Vagina (tissue), 2 donors: Measurements from ENCODE around the gene KDM1B. TPM values are rescaled to one million over a fixed set of nuclear protein-coding genes. Genes with fewer than 3 reads are reported as not detected.

Experiments
- DNase-seq, 2 donors: peaks; one replicate each; pipeline ENCODE4 v3.0.0-alpha.2; 2017; ENCODE audit errors: extremely low spot score in 2 of 2
- H3K27ac ChIP-seq: fragments of 200-600 bp; sonication (generic); one replicate; pipeline ENCODE4 v1.5.1; 2019
- H3K27me3 ChIP-seq: fragments of 200-600 bp; sonication (generic); one replicate; pipeline ENCODE4 v1.5.1; 2019
- H3K36me3 ChIP-seq, 2 donors: fragments of 200-600 bp; sonication (generic); one replicate each; pipeline ENCODE4 v1.5.1; 2017 to 2019
- H3K4me1 ChIP-seq: fragments of 200-600 bp; sonication (generic); one replicate; pipeline ENCODE4 v1.5.1; 2019
- H3K4me3 ChIP-seq, 2 donors: fragments of 200-600 bp; sonication (generic); 1 replicate in 1 of 2; 2 replicates in 1 of 2; pipeline ENCODE4 v1.5.1; 2016 to 2019
- H3K9me3 ChIP-seq: fragments of 200-600 bp; sonication (generic); one replicate; pipeline ENCODE4 v1.5.1; 2019
- POLR2A ChIP-seq, 2 donors: fragments of 450-650 bp; IDR thresholded peaks; one replicate each; pipeline ENCODE4 v1.6.1; 2017; ENCODE audit warnings: antibody characterized with exemption in 2 of 2, mild to moderate bottlenecking in 2 of 2, moderate library complexity in 2 of 2
- POLR2AphosphoS5 ChIP-seq, 2 donors: sonication (generic); formaldehyde crosslinking; IDR thresholded peaks; one replicate each; pipeline ENCODE4 v1.9.0; 2017; ENCODE audit warnings: antibody characterized with exemption in 2 of 2, mild to moderate bottlenecking in 2 of 2, low read depth in 1 of 2; ENCODE audit not compliant: insufficient read depth in 1 of 2
- intact Hi-C: fragments of 100-400 bp; cut with DNase I; formaldehyde crosslinking; loops from one replicate; pipeline ENCODE4 v1.15.1; 2023
- total RNA-seq: library from RNA; depleted of rRNA; stranded (reverse); fragments of >200 nt; gene quantifications from one replicate; pipeline ENCODE4 v1.2.3, GENCODE V29; 2016
- TF ChIP-seq, protein P1 (sequence below), 3 experiments: fragments of 450-650 bp in 2 of 3; fragments of 200-600 bp in 1 of 3; sonication (generic) in 1 of 3; IDR thresholded peaks; one replicate each; pipeline ENCODE4 v1.5.1; 2017 to 2019; ENCODE audit warnings: antibody characterized with exemption in 3 of 3, mild to moderate bottlenecking in 2 of 3, moderate library complexity in 2 of 3

The KDM1B gene
- total RNA-seq, 1 donor from 2014 or later = 20.6 TPM

DNA sequence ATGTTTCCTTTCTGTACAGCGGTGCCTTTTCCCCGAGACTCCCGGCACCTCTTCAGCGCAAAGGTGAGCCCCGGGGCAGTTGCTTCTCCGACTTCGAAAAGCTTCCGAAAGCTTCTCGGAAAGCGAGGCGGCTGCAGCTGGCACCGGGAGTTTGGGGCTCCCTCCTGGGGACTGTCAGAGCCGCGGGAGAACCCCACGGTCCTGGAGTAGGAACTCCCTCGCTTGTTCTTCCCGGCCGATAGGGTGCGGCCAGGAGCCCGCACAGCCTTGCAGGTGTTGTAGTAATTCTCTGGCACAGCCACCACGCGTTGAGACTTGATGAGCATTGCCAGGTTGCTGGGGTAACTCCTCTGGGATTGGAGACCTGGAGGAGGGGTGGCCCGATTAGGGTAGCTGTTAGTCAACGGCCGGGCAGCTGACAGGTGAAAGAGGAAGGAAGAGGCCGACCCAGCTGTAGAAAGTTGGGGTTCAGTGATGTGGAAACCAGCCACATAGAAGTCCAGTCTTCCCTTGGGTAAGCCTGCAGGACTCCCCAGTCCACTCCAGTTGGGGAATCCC is 721 bp downstream of the KDM1B start:
- Histone ChIP-seq H3K27me3 (no peaks in the 10 kb centered on the region), H3K4me1 (peaks cover 32% of the 10 kb centered on the region), H3K9me3 (no peaks in the 10 kb centered on the region), H3K36me3 (peaks cover 0 to 6% of the 10 kb centered on the region in 2 donors), H3K4me3 (peak overlapping the region; percentile 85 to 97), H3K27ac (peak overlapping the region; percentile 71)
- peak in 1 of 2 donors; percentile 91 for DNase-seq
- intact Hi-C loops = no loop called here
- TF ChIP-seq POLR2AphosphoS5 (IDR thresholded peaks at IDR 0.05; ENCODE audit: insufficient read depth in 1 of 2, low read depth in 1 of 2) (peak; percentile 32 to 33), POLR2A (IDR thresholded peaks at IDR 0.05) (no peak)
- TF ChIP-seq, protein P1, sequence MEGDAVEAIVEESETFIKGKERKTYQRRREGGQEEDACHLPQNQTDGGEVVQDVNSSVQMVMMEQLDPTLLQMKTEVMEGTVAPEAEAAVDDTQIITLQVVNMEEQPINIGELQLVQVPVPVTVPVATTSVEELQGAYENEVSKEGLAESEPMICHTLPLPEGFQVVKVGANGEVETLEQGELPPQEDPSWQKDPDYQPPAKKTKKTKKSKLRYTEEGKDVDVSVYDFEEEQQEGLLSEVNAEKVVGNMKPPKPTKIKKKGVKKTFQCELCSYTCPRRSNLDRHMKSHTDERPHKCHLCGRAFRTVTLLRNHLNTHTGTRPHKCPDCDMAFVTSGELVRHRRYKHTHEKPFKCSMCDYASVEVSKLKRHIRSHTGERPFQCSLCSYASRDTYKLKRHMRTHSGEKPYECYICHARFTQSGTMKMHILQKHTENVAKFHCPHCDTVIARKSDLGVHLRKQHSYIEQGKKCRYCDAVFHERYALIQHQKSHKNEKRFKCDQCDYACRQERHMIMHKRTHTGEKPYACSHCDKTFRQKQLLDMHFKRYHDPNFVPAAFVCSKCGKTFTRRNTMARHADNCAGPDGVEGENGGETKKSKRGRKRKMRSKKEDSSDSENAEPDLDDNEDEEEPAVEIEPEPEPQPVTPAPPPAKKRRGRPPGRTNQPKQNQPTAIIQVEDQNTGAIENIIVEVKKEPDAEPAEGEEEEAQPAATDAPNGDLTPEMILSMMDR (IDR thresholded peaks at IDR 0.05) = no peak

DNA sequence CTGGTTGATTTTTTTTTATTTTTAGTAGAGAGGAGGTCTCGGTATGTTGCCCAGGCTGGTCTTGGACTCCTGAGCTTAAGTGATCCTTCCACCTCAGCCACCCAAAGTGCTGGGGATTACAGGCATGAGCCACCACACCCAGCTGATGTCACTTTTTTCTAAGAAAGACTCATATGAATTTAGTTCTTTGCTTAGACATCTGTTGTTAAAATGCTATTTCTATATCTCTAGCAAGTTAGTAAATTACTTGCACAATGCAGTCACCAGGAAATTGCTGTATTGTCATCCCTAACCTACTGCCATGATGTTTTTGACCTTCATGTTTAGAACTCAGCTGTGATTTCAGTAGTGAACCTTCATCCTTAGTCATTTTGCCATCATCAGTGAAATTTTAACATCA is 5.7 kb downstream of the KDM1B start:
- Histone ChIP-seq H3K4me3 (no peak overlapping the region), H3K27ac (no peak overlapping the region), H3K27me3 (no peaks in the 10 kb centered on the region), H3K36me3 (peaks cover 0 to 42% of the 10 kb centered on the region in 2 donors), H3K9me3 (no peaks in the 10 kb centered on the region), H3K4me1 (peaks cover 17% of the 10 kb centered on the region)
- intact Hi-C loops = no loop called here
- TF ChIP-seq, protein P1 (IDR thresholded peaks at IDR 0.05) = no peak
- TF ChIP-seq POLR2A (IDR thresholded peaks at IDR 0.05) (no peak), POLR2AphosphoS5 (IDR thresholded peaks at IDR 0.05; ENCODE audit: insufficient read depth in 1 of 2, low read depth in 1 of 2) (no peak)
- no peak for DNase-seq

GRCh38 chr6:18161431-18161830 is 6.2 kb downstream of the KDM1B start:
- DNase-seq = no peak
- peaks cover 11% of the 10 kb centered on the region for H3K4me1 ChIP-seq
- H3K27me3 ChIP-seq = no peaks in the 10 kb centered on the region
- TF ChIP-seq, protein P1 (IDR thresholded peaks at IDR 0.05) = no peak
- TF ChIP-seq POLR2A (IDR thresholded peaks at IDR 0.05) (no peak), POLR2AphosphoS5 (IDR thresholded peaks at IDR 0.05; ENCODE audit: insufficient read depth in 1 of 2, low read depth in 1 of 2) (no peak)
- intact Hi-C loops = no loop called here
- H3K4me3 ChIP-seq = no peak overlapping the region
- no peaks in the 10 kb centered on the region for H3K9me3 ChIP-seq
- no peak overlapping the region for H3K27ac ChIP-seq
- peaks cover 0 to 47% of the 10 kb centered on the region in 2 donors for H3K36me3 ChIP-seq

GRCh38 chr6:18162401-18162800 is 7.2 kb downstream of the KDM1B start:
- no peak overlapping the region for H3K4me3 ChIP-seq
- intact Hi-C loops = no loop called here
- no peaks in the 10 kb centered on the region for H3K27me3 ChIP-seq
- H3K36me3 ChIP-seq = peaks cover 0 to 48% of the 10 kb centered on the region in 2 donors
- H3K27ac ChIP-seq = no peak overlapping the region
- no peak for DNase-seq
- TF ChIP-seq POLR2A (IDR thresholded peaks at IDR 0.05) (no peak), POLR2AphosphoS5 (IDR thresholded peaks at IDR 0.05; ENCODE audit: insufficient read depth in 1 of 2, low read depth in 1 of 2) (no peak)
- peaks cover 9% of the 10 kb centered on the region for H3K4me1 ChIP-seq
- no peaks in the 10 kb centered on the region for H3K9me3 ChIP-seq

DNA sequence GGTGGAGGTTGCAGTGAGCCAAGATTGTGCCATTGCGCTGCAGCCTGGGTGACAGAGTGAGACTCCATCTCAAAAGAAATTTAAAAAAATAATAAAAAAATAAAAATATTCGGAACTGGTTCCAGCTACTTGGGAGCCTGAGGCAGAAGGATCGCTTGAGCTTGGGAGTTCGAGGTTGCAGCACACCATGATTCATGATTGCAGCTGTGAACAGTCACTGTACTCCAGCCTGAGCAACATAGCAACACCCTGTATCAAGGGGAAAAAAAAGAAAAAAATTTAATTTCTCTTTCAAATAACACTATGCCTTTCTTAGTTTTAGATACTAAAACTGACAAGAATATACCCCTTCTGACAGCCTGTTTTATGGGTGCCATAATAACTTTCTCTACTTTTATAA is 10.5 kb downstream of the KDM1B start:
- peaks cover 8% of the 10 kb centered on the region for H3K4me1 ChIP-seq
- H3K27me3 ChIP-seq = no peaks in the 10 kb centered on the region
- no peak overlapping the region for H3K27ac ChIP-seq
- H3K4me3 ChIP-seq = no peak overlapping the region
- H3K36me3 ChIP-seq = peaks cover 0 to 51% of the 10 kb centered on the region in 2 donors
- no peaks in the 10 kb centered on the region for H3K9me3 ChIP-seq
- no peak for DNase-seq
- intact Hi-C loops = no loop called here
- TF ChIP-seq, protein P1 (IDR thresholded peaks at IDR 0.05) = no peak
- no peak for TF ChIP-seq POLR2AphosphoS5 (IDR thresholded peaks at IDR 0.05; ENCODE audit: insufficient read depth in 1 of 2, low read depth in 1 of 2)
- no peak for TF ChIP-seq POLR2A (IDR thresholded peaks at IDR 0.05)
